PC-9 (cell line): ENCODE data around the gene CPE.
"Not testable (repeated sequence)": the region's sequence is repeated elsewhere in the genome, so short reads cannot be mapped to it uniquely, and the experiment has no call there.

ENCODE experiments used
- EZH2 ChIP-seq: fragments of 200-600 bp; sonication (generic); IDR thresholded peaks from 2 replicates; pipeline ENCODE4 v1.8.0; 2017; ENCODE audit warnings: antibody characterized with exemption, low read depth
- TF ChIP-seq, protein P1 (sequence below): fragments of 200-600 bp; sonication (generic); conservative IDR thresholded peaks from 2 replicates; pipeline ENCODE4 v1.6.1; 2017; ENCODE audit warnings: mixed run types, antibody characterized with exemption, mild to moderate bottlenecking, moderate library complexity

DNA sequence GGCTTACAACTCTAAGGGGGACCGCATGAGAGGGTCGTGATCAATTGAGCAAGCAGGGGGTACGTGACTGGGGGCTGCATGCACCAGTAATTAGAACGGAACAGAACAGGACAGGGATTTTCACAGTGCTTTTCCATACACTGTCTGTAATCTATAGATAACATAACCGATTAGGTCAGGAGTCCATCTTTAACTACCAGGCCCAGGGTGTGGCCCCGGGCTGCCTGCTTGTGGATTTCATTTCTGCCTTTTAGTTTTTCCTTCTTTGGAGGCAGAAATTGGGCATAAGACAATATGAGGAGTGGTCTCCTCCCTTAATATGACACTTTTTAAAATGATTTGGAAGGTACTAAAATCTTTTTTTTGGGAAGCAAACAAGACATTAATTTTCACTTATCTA is 113.8 kb downstream of the CPE start:
- TF ChIP-seq, protein P1, sequence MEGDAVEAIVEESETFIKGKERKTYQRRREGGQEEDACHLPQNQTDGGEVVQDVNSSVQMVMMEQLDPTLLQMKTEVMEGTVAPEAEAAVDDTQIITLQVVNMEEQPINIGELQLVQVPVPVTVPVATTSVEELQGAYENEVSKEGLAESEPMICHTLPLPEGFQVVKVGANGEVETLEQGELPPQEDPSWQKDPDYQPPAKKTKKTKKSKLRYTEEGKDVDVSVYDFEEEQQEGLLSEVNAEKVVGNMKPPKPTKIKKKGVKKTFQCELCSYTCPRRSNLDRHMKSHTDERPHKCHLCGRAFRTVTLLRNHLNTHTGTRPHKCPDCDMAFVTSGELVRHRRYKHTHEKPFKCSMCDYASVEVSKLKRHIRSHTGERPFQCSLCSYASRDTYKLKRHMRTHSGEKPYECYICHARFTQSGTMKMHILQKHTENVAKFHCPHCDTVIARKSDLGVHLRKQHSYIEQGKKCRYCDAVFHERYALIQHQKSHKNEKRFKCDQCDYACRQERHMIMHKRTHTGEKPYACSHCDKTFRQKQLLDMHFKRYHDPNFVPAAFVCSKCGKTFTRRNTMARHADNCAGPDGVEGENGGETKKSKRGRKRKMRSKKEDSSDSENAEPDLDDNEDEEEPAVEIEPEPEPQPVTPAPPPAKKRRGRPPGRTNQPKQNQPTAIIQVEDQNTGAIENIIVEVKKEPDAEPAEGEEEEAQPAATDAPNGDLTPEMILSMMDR = not testable (repeated sequence)
- TF ChIP-seq EZH2 = not testable (repeated sequence)
